ENCODE data around the gene HNMT.
"Not testable (repeated sequence)": the region's sequence is repeated elsewhere in the genome, so short reads cannot be mapped to it uniquely, and the experiment has no call there.

Gene HNMT

GRCh38 chr2:137964066-137964858 lies at the start of gene HNMT:
TSS of gene HNMT (plus strand) at chr2:137964473. CDS start at chr2:137964492, 19 bp downstream.
- DNase-seq (ENCODE audit: low spot score), result no peak

- DNase-seq (ENCODE audit: low spot score), result no peak
Observed at GRCh38 chr2:137921105-137921880, 43.0 kb upstream of the HNMT start.

DNA sequence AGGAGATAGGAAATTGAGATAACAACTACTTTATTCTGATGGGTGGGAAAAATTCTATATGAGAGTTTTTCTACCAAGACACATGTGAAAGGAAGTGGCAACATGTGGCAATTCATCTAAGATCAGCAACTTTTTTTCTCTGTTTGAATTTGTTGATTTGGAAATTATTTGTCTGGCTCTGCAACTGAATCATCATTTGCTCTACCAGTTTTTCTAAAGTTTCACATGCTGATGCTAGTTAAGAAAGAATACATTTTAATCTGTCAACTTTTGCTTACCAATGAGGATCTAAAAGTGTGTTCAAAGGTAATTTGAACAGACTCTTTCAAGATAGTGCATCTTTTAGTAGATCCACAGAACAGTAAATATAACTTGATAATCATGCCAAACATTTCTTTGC lies 42.1 kb upstream of the HNMT start:
- DNase-seq (ENCODE audit: low spot score), result not testable (repeated sequence)

DNA sequence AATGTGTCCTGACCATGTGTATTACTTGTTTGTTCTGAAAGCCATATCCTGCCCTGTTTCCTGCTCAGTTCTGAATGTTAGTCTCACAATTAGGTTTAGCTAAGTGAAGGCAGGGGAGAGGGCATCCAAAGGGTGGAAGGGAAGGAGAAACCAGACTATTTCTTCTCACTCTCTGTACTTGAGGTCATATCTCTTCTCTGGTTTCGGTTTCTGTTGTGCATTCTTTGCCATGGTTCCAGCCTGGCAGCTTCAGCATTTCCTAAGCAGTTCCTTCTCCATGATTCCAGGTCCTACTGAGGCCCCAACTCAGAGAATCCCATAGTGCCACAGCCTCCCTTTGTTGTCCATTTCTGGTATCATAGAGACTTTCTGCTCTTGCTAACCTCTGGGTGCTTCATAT lies 40.3 kb upstream of the HNMT start:
- no peak for DNase-seq (ENCODE audit: low spot score)

DNA sequence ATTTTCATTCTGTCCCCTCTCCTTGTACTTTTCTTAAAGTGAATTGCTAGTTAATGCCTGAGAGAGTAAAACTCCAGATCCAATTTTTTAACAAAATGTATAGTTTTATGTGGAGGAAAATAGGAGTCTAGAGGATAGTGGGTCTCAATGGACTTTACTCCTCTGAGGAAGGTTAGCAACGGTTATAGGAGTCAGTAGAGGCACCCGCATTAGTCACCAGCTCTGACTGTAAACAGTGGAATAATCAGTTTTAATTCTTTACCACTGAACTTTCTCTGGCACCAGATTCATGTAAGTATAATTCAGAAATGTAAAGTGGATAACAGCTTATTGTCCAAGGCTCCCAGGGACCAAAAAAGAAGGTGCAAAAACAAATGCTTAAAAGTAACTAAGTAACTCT lies 38.7 kb upstream of the HNMT start:
- DNase-seq (ENCODE audit: low spot score), result no peak

GRCh38 chr2:137927846-137928245 lies 36.4 kb upstream of the HNMT start:
- DNase-seq (ENCODE audit: low spot score), result no peak

DNA sequence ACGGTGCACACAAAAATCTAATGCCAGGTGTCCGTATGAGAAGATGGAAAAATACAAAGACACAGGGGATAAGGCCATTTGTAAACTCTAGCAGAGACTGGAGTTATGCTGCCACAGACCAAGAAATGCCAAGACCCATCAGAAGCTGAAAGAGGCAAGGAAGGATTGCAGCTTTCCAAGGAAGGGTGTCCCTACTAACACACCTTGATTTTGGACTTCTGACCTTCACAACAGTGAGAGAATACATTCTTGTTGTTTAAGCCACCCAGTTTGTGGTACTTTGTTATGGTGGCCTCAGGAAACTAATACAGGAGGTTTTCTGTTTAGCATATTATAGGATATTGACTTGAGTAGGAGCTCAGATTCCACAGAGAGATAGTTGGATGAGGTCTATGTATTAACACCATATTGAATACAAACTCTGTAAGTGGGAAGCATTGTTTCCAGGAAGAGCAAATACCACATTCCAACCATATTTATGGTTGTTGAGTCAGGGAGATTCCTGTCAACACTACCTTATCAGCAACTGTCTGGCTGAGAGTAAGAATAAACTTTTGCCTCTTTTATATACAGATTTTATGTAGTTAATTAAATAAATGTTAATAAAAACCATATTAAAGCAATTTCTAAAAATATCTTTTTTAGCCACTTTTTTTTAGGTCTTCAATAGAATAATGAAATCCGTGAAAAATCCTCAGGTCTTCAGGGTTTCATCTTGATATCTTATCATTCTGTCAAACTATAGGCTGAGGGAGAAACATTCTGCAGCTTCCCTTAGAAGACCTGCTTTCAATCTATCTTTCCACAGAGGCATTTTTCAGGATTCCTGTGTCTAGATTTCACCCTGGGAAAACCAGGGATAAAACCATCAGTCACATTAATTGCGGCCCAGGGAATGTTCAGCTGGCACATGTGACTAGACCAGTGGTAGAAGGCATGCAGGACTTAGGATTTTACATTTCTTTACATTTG lies 35.4 kb upstream of the HNMT start:
- no peak for DNase-seq (ENCODE audit: low spot score)

GRCh38 chr2:137929519-137929916 lies 34.8 kb upstream of the HNMT start:
- DNase-seq (ENCODE audit: low spot score), result no peak

- no peak for DNase-seq (ENCODE audit: low spot score)
Observed at GRCh38 chr2:137930146-137930545, 34.1 kb upstream of the HNMT start.

GRCh38 chr2:137935591-137935990 lies 28.7 kb upstream of the HNMT start:
- DNase-seq (ENCODE audit: low spot score), result no peak

- no peak for DNase-seq (ENCODE audit: low spot score)
Observed at GRCh38 chr2:137937246-137937645, 27.0 kb upstream of the HNMT start.

DNA sequence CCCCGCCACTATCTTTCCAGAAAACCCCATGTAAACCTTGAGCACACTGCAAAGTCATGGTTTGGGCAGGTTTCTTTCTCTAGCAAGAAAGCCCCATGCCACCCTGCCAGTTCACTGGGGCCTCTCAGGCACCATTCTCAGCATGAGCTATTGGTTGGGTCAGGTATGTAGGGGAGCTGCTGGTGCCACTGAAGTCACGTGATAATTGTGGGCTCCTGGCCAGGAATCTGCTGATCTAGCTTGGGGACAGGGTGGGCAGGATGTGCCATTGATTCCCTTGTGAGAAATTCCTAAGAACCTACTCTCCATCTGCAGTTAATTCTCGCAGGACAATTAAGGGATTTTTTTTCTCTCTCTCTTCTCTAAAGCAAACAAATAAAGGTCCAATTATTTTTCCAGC lies 26.5 kb upstream of the HNMT start:
- DNase-seq (ENCODE audit: low spot score), result no peak

DNA sequence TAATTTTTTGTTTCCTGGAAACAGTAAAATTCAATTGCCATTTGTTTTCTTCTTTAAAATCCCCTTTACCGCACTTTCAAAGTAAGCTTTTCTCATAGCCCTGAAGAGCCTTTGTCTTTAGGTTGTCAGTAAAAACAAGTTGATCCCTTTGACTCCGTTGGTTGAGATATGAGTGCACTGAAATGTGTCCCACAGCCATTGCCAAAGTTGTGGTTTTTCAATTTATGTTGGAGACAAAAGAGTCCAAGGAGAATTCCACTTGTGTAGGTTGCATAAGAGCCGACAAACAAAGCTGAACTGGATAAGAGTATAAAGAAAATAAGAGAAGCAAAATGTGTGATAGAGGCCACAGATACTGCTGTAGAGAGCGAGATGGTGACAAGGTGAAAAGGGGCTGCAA lies 26.1 kb upstream of the HNMT start:
- no peak for DNase-seq (ENCODE audit: low spot score)

DNA sequence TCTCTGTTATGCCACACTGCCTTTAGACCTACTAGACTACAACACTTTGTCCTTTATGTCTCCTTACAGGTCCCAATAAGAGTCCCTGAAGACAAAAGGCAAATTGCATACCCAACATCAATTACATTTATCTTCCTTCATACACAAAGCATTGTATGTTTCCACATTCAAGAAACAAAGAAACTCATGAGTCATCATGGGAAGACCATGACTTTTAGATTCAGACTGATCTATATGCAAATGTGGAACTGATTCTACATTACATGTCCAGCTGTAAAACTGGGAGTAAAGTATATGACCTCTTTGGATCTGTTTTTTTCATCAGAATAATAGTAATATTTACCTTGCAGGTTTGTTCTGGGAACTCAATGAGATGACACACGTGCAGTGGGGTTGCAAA lies 25.2 kb upstream of the HNMT start:
- DNase-seq (ENCODE audit: low spot score), result no peak

- DNase-seq (ENCODE audit: low spot score), result no peak
Observed at GRCh38 chr2:137940154-137940553, 24.1 kb upstream of the HNMT start.

DNA sequence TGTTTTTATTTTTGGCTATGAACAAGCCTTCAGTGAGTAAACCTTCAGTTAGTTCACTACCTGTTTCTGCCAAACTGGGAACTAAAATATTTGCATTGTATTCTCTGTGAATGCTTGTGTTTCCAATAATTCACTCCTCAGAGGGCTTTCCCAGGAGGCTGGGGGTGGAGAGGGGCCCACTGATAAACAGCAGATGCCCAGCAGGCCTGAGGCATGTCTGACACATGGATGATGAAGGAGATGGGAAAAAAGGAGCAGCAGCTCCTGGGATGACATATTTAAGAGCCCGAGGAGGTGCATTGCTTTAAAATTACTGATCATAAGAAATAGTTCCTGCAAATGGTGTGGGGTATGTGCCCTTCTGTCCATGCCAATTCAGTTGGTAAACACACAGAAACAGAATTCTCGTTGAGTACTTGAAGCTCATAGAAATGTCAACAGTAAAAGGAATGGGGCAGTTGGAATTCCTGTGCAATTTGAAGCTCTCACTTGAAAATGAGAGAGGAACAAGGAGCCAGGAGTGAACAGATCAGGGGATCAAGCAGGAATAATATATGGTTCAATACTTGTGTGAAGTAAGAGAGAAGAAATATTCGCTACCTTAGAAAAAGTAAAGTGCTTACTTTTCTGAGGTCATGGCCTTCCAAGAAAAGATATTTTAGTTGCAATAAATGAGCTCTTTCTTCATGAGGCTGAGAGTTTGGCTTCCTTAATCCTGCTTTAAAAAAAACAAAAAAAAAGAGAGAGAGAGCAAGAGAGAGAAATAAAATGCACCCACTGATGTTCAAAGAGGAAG lies 22.0 kb upstream of the HNMT start:
- no peak for DNase-seq (ENCODE audit: low spot score)

DNA sequence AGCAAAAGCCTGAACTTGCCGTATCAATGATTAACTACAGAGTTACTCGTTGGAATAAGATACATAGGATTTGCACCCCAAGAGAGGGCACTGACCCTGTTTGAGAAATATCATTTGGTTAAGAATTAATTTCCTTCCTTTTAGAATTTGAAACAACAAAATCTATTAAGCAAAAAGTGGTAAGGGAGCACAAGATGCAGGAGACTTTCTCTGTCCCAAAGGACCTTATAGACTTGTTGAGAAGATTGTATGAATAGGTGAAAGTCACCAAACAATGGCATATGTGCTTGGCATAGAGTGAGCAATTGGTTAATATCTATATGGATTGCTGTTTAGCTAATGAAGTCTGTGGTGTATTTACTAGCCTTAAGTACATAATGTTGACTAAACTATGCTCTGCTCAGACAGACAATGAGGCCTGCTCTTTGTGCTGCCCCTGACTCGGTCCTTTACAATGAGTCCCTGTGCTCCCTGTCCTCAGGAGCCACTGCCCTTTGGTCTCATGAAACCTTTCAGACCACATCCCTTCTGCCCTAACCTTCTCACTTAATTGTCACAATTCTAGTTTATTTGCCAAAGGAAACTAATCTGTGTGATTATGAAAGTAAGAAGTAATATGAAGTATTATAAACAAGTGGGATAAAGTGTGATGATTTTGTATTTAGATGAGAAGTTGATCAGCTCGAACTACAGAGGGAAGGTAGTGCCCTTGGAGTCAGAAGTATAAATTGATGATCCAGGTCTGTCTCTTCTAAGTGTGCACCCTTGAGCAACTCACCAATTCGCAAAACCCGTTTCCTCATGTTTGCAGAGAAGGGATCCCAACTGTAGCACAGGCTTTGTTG lies 21.2 kb upstream of the HNMT start:
- DNase-seq (ENCODE audit: low spot score), result no peak

GRCh38 chr2:137943678-137944347 lies 20.5 kb upstream of the HNMT start:
- no peak for DNase-seq (ENCODE audit: low spot score)

GRCh38 chr2:137944714-137945113 lies 19.6 kb upstream of the HNMT start:
- DNase-seq (ENCODE audit: low spot score), result no peak

- DNase-seq (ENCODE audit: low spot score), result no peak
Observed at GRCh38 chr2:137945229-137945628, 19.0 kb upstream of the HNMT start.

Data from CD4-positive, alpha-beta T cell treated with Interleukin-6 at 100 ng/mL for 8 hours (primary cell).